Stimulated activated CD8-positive, alpha-beta memory T cell treated with anti-CD3 and anti-CD28 coated beads, Interleukin-15, amount 100 ng/mL, for 24 hours (primary cell): Measurements from ENCODE around the gene SULT2B1.
"Not testable (repeated sequence)": the region's sequence is repeated elsewhere in the genome, so short reads cannot be mapped to it uniquely, and the experiment has no call there.

ENCODE experiments used
- DNase-seq: peaks from one replicate; pipeline ENCODE4 v3.0.0-alpha.2; 2020; ENCODE audit warnings: low read depth

The SULT2B1 gene

GRCh38 chr19:48558018-48558684, 6.2 kb downstream of the SULT2B1 start:
- DNase-seq: no peak

- no peak for DNase-seq
These were observed 8.1 kb downstream of the SULT2B1 start for GRCh38 chr19:48560095-48560530.

DNA sequence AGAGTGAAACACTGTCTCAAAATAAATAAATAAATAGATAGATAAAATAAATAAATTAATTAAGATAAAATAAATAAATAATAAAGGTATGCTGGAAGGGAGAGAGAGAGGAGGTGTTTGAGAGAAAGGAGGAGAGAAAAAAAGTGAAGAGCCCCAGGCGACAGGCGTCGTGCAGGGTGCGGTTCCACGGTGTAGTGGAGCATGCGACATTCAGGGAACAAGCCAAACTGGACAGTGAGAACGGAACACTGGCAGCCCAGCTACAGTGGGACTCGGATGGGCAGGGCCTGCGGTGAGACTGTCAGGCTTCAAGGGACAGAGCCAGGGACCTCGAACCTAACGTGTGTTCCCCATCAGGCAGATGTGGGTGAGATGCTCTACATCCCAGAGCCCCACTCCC, 9.4 kb downstream of the SULT2B1 start:
- no peak for DNase-seq

GRCh38 chr19:48565090-48565489, 13.1 kb downstream of the SULT2B1 start:
- no peak for DNase-seq

GRCh38 chr19:48568345-48568886, 16.4 kb downstream of the SULT2B1 start:
- no peak for DNase-seq

DNA sequence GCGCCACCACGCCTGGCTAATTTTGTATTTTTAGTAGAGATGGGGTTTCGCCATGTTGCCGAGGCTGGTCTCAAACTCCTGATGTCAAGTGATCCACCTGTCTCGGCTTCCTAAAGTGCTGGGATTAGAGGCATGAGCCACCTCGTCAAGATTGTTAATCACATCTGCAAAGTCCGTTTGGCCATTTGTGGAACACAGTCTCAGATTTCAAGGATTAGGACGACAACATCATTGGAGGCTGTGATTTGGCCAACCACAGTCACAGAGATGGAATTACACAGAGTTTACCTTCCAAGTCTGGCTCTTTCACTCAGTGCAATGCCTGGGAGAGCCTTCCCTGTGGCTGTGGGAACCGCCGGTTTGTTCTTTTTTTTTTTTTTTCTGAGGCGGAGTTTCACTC, 17.8 kb downstream of the SULT2B1 start:
- no peak for DNase-seq

GRCh38 chr19:48571378-48572162, 19.6 kb downstream of the SULT2B1 start:
- no peak for DNase-seq

DNA sequence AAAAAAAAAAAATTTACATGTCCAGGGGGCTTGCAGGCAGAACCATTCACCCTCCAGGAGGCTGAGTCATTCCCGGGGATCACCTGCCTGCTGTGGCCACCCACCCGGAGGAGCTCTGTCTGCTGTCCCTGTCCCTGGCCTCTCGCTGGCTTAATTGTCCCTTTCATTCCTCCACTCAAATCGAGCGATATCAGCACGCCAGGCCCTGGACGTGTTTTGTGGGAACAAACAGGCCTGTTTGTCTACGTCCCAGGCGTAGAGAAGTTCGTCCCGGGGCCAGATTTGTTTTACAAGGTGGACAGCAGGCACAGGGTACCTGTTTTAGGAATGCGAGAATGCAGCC, 21.2 kb downstream of the SULT2B1 start:
- no peak for DNase-seq

DNA sequence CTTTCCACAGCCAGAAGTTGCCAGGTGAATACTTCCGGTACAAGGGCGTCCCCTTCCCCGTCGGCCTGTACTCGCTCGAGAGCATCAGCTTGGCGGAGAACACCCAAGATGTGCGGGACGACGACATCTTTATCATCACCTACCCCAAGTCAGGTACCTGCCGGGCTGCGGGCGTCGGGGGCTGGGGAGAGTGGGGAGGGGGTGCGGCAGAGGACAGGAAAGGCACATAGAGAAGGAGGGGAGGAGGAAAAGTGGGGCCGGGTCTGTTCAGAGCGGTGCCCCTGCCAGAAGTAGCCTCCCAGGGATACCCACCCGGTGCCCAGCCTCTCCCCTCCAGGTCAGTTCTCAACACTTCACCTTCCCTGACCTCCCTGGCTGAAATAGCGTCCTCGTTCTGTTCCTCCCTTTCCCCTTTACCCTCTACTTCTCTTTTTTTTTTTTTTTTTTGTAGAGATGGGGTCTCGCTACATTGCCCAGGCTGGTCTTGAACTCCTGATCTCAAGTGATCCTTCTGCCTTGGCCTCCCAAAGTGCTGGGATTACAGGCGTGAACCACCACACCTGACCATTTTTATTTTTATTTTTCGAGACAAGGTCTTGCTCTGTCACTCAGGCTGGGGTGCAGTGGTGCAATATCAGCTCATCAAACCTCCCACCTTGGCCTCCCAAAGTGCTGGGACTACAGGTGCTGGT, 24.1 kb downstream of the SULT2B1 start:
- DNase-seq: no peak

GRCh38 chr19:48577908-48578307, 25.9 kb downstream of the SULT2B1 start:
- not testable (repeated sequence) for DNase-seq

GRCh38 chr19:48578891-48579290, 26.9 kb downstream of the SULT2B1 start:
- no peak for DNase-seq

- no peak for DNase-seq
These were observed 30.2 kb downstream of the SULT2B1 start for GRCh38 chr19:48582168-48582567.

DNA sequence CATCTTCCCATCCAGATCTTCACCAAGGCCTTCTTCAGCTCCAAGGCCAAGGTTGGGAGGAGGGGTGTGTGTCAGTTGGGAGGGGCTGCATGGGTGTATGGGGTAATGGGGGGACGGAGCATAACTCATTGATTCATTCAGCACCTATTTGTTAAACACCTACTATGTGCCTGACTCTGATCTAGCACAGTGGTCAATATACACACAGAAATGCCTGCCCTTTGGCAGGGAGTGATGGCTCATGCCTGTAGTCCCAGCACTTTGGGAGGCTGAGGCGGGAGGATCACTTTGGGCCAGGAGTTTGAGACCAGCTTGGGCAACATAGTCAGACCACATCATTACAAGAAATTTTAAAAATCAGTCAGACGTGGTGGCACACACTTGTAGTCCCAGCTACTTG, 35.4 kb downstream of the SULT2B1 start:
- no peak for DNase-seq

DNA sequence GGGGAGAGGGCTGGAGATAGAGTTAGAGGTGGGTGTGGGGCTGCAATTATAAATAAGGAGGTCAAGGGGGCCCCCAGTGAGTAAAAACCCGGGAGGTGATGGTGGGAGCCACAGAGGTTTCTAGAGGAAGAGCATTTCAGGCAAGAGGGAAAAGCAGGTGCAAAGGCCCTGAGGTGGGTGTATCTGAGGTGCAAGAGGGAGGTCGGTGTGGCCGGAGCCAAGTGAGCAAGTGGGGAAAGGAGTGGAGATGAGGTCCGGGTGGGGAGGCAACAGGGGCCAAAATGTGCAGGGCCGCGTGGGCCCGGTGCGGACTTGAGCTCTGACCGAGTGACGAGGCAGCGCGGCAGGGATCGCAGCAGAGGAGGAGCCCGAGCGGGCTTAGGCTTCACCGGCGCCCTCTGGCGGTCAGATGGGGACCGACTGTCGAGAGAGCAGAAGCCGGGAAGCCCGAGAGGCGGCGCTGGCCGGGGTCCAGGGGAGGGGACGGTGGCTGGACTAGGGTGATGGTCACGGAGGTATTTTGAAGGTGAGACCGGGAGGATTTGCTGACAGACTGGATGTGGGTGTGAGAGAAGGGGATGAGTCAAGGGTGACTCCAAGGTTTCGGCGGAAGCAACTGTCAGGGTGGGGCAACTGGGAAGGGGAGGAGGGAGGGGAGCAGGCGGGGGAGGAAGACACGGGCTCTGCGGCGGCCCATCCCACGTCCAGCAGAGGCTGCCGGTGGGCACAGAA, 36.9 kb downstream of the SULT2B1 start:
- peak; percentile 79 for DNase-seq

DNA sequence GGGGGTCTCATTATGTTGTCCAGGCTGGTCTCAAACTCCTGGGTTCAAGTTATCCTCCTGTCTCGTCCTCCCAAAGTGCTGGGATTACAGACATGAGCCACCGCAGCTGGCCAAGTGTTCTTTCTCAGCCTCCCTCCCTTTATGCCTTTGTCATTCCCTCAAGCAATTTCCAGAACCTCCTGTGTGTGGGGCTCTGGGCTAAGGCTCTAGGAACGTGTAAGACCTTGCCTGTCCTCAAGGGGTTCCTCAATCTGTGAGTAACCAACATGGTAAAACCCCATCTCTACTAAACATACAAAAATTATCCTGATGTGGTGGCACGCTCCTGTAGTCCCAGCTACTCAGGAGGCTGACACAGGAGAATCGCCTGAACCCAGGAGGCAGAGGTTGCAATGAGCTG, 39.0 kb downstream of the SULT2B1 start:
- DNase-seq: no peak

- DNase-seq: no peak
These were observed 43.2 kb downstream of the SULT2B1 start for GRCh38 chr19:48595171-48595570.

- DNase-seq: no peak
These were observed 43.9 kb downstream of the SULT2B1 start for GRCh38 chr19:48595833-48596232.

DNA sequence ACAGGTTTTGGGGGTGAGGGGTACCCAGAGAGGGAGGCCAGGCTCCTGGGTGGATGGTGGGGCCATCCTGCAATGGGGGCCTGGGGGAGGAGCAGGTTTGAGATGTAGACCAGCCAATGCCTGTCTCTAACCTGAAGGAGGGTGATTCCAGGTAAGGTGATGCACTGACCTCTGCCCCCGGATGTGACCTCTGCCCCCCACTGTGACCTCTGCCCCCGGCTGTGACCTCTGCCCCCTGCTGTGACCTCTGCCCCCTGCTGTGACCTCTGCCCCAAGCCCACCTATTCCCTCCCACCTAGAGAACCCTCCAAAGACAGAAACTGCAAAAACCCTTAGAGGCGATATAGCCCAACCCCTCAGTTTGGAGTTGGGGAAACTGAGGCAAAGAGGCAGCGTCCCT, 44.3 kb downstream of the SULT2B1 start:
- no peak for DNase-seq

GRCh38 chr19:48596679-48597465, 44.9 kb downstream of the SULT2B1 start:
- no peak for DNase-seq

DNA sequence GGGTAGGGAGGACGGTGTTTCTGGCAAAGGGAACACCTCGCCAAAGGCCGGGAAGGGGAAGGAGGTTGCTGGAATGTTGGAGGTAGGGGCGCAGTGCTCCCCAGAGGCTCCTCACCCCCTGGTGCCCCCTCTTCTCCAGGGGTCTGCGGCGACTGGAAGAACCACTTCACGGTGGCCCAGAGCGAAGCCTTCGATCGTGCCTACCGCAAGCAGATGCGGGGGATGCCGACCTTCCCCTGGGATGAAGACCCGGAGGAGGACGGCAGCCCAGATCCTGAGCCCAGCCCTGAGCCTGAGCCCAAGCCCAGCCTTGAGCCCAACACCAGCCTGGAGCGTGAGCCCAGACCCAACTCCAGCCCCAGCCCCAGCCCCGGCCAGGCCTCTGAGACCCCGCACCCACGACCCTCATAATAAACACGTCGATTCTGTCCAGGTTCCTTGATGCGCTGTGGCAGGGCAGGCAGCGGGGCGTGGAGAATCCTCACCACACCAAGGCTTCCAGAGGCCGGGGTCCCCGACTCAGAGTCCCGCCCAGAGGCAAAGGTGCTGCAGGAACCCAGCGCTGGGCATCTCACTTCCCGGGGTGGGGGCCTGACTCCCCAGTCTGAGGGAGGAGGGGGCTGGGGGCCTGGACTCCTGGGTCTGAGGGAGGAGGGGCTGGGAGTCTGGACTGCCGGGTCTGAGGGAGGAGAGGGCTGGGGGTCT, 47.2 kb downstream of the SULT2B1 start:
- no peak for DNase-seq
